Esophagus muscularis mucosa (tissue), 4 donors: ENCODE results near the gene CST8. TPM values are rescaled to one million over a fixed set of nuclear protein-coding genes. Genes with fewer than 3 reads are reported as not detected.

Source experiments
- DNase-seq: peaks from one replicate; pipeline ENCODE4 v3.0.0-alpha.2; 2017; ENCODE audit errors: extremely low spot score
- H3K27ac ChIP-seq, 4 donors: fragments of 200-600 bp; sonication (generic); replicated peaks in 1 of 4; 1 replicate in 3 of 4; 2 replicates in 1 of 4; pipeline ENCODE4 v1.5.1; 2016 to 2019; ENCODE audit warnings: mild to moderate bottlenecking in 1 of 4
- H3K27me3 ChIP-seq, 4 donors: fragments of 200-600 bp; sonication (generic); one replicate each; pipeline versions ENCODE4 v1.5.1 to v1.6.0; 2016 to 2019
- H3K36me3 ChIP-seq, 4 donors: fragments of 200-600 bp; sonication (generic); one replicate each; pipeline ENCODE4 v1.5.1; 2016 to 2019
- H3K4me1 ChIP-seq, 4 donors: fragments of 200-600 bp; sonication (generic); one replicate each; pipeline ENCODE4 v1.5.1; 2016 to 2019
- H3K4me3 ChIP-seq, 4 donors: fragments of 200-600 bp; sonication (generic); 1 replicate in 2 of 4; 2 replicates in 2 of 4; pipeline ENCODE4 v1.5.1; 2016 to 2019; ENCODE audit warnings: mild to moderate bottlenecking in 4 of 4, moderate library complexity in 1 of 4
- H3K9me3 ChIP-seq, 4 donors: fragments of 200-600 bp; sonication (generic); 1 replicate in 3 of 4; 2 replicates in 1 of 4; pipeline ENCODE4 v1.5.1; 2016 to 2019
- EP300 ChIP-seq: sonication (generic); formaldehyde crosslinking; IDR thresholded peaks from one replicate; pipeline ENCODE4 v1.6.1; 2017; ENCODE audit warnings: antibody characterized with exemption
- POLR2A ChIP-seq: fragments of 450-650 bp; IDR thresholded peaks from one replicate; pipeline ENCODE4 v1.6.1; 2017; ENCODE audit warnings: antibody characterized with exemption, moderate library complexity, mild to moderate bottlenecking, low read depth
- POLR2AphosphoS5 ChIP-seq, 2 donors: sonication (generic); formaldehyde crosslinking; IDR thresholded peaks; one replicate each; pipeline ENCODE4 v1.6.1; 2017; ENCODE audit warnings: antibody characterized with exemption in 2 of 2
- WGBS: methylation state at CpG from one replicate; pipeline ENCODE4 v1.1.5; 2018; 5-methylcytosine and 5-hydroxymethylcytosine counted together
- intact Hi-C: fragments of 100-400 bp; cut with DNase I; formaldehyde crosslinking; loops from one replicate; pipeline ENCODE4 v1.15.1; 2023
- total RNA-seq, 4 donors: library from RNA; depleted of rRNA; stranded (reverse); fragments of >200 nt; gene quantifications; one replicate each; pipeline versions ENCODE4 v1.1.0 to v1.2.1, GENCODE V29; 2016
- TF ChIP-seq, protein P1 (sequence below), 3 experiments: fragments of 200-600 bp in 2 of 3; fragments of 450-650 bp in 1 of 3; sonication (generic) in 2 of 3; IDR thresholded peaks; one replicate each; pipeline ENCODE4 v1.5.1; 2017 to 2019; ENCODE audit warnings: antibody characterized with exemption in 3 of 3, mild to moderate bottlenecking in 2 of 3, moderate library complexity in 1 of 3

The CST8 gene
- total RNA-seq, 4 donors from 2014 or later, result not detected

GRCh38 chr20:23445596-23446217 is 45.2 kb upstream of the CST8 start:
- DNase-seq, result no peak
- no peaks in the 10 kb centered on the region for H3K27me3 ChIP-seq
- intact Hi-C loops, result loop anchor here (10.0 kb wide), 1 partner anchor 219 kb away; no protein-coding TSS in a partner anchor
- no peak for TF ChIP-seq EP300
- no peak for TF ChIP-seq POLR2A
- no peak for TF ChIP-seq POLR2AphosphoS5 (IDR thresholded peaks at IDR 0.05)
- TF ChIP-seq, protein P1, sequence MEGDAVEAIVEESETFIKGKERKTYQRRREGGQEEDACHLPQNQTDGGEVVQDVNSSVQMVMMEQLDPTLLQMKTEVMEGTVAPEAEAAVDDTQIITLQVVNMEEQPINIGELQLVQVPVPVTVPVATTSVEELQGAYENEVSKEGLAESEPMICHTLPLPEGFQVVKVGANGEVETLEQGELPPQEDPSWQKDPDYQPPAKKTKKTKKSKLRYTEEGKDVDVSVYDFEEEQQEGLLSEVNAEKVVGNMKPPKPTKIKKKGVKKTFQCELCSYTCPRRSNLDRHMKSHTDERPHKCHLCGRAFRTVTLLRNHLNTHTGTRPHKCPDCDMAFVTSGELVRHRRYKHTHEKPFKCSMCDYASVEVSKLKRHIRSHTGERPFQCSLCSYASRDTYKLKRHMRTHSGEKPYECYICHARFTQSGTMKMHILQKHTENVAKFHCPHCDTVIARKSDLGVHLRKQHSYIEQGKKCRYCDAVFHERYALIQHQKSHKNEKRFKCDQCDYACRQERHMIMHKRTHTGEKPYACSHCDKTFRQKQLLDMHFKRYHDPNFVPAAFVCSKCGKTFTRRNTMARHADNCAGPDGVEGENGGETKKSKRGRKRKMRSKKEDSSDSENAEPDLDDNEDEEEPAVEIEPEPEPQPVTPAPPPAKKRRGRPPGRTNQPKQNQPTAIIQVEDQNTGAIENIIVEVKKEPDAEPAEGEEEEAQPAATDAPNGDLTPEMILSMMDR (IDR thresholded peaks at IDR 0.05), result no peak
- peaks cover 0 to 11% (median 0%) of the 10 kb centered on the region in 4 donors for H3K4me1 ChIP-seq
- no peaks in the 10 kb centered on the region for H3K9me3 ChIP-seq
- no peak overlapping the region for H3K4me3 ChIP-seq
- no peak overlapping the region for H3K27ac ChIP-seq
- 85% methylated on average over 5 of the region's 7 CpGs for WGBS
- no peaks in the 10 kb centered on the region for H3K36me3 ChIP-seq

GRCh38 chr20:23446505-23446904 is 44.4 kb upstream of the CST8 start:
- H3K36me3 ChIP-seq, result no peaks in the 10 kb centered on the region
- intact Hi-C loops, result loop anchor here (10.0 kb wide), 1 partner anchor 218 kb away; no protein-coding TSS in a partner anchor
- no peaks in the 10 kb centered on the region for H3K9me3 ChIP-seq
- 66% methylated on average over 8 of the region's 8 CpGs for WGBS
- no peak overlapping the region for H3K4me3 ChIP-seq
- no peaks in the 10 kb centered on the region for H3K27me3 ChIP-seq
- H3K27ac ChIP-seq, result no peak overlapping the region
- no peak for DNase-seq
- peaks cover 0 to 10% (median 0%) of the 10 kb centered on the region in 4 donors for H3K4me1 ChIP-seq
- TF ChIP-seq, protein P1 (IDR thresholded peaks at IDR 0.05), result peak; percentile 20 to 38 (median 32)
- no peak for TF ChIP-seq POLR2AphosphoS5 (IDR thresholded peaks at IDR 0.05)

- DNase-seq, result no peak
- Histone ChIP-seq H3K36me3 (no peaks in the 10 kb centered on the region), H3K27me3 (no peaks in the 10 kb centered on the region), H3K9me3 (no peaks in the 10 kb centered on the region), H3K4me3 (no peak overlapping the region), H3K27ac (no peak overlapping the region), H3K4me1 (no peaks in the 10 kb centered on the region)
- intact Hi-C loops, result loop anchor here (10.0 kb wide), 1 partner anchor 217 kb away; no protein-coding TSS in a partner anchor
- 95% methylated on average over 5 of the region's 5 CpGs for WGBS
- TF ChIP-seq POLR2A (no peak), EP300 (no peak), POLR2AphosphoS5 (IDR thresholded peaks at IDR 0.05) (no peak)
- TF ChIP-seq, protein P1 (IDR thresholded peaks at IDR 0.05), result no peak
These were observed 42.8 kb upstream of the CST8 start for GRCh38 chr20:23448167-23448566.

- H3K36me3 ChIP-seq, result no peaks in the 10 kb centered on the region
- no peak for DNase-seq
- no peaks in the 10 kb centered on the region for H3K27me3 ChIP-seq
- H3K4me3 ChIP-seq, result no peak overlapping the region
- TF ChIP-seq POLR2AphosphoS5 (IDR thresholded peaks at IDR 0.05) (no peak), POLR2A (no peak)
- TF ChIP-seq, protein P1 (IDR thresholded peaks at IDR 0.05), result no peak
- WGBS, result 53% methylated on average over 3 of the region's 3 CpGs
- no peaks in the 10 kb centered on the region for H3K9me3 ChIP-seq
- no peak overlapping the region for H3K27ac ChIP-seq
- intact Hi-C loops, result loop anchor here (10.0 kb wide), 1 partner anchor 215 kb away; no protein-coding TSS in a partner anchor
- no peaks in the 10 kb centered on the region for H3K4me1 ChIP-seq
These were observed 41.5 kb upstream of the CST8 start for GRCh38 chr20:23449421-23449820.

- TF ChIP-seq EP300 (no peak), POLR2AphosphoS5 (IDR thresholded peaks at IDR 0.05) (no peak), POLR2A (no peak)
- TF ChIP-seq, protein P1 (IDR thresholded peaks at IDR 0.05), result no peak
- intact Hi-C loops, result no loop called here
- Histone ChIP-seq H3K9me3 (no peaks in the 10 kb centered on the region), H3K4me3 (no peak overlapping the region), H3K27me3 (peaks cover 0 to 3% (median 0%) of the 10 kb centered on the region in 4 donors), H3K4me1 (no peaks in the 10 kb centered on the region), H3K27ac (no peak overlapping the region), H3K36me3 (no peaks in the 10 kb centered on the region)
- no peak for DNase-seq
- WGBS, result 96% methylated on average over 1 of the region's 1 CpG
These were observed 40.0 kb upstream of the CST8 start for GRCh38 chr20:23450877-23451276.
